ENCODE results near the gene SENP2. TPM values are rescaled to one million over a fixed set of nuclear protein-coding genes. Genes with fewer than 3 reads are reported as not detected.

Gene SENP2
- total and polyA plus RNA-seq, 9 of the 15 experiments (the other 6 are each of a cell fraction or from before 2014, with no cell fraction given), result 11.8 to 67.1 (median 41.1) TPM

DNA sequence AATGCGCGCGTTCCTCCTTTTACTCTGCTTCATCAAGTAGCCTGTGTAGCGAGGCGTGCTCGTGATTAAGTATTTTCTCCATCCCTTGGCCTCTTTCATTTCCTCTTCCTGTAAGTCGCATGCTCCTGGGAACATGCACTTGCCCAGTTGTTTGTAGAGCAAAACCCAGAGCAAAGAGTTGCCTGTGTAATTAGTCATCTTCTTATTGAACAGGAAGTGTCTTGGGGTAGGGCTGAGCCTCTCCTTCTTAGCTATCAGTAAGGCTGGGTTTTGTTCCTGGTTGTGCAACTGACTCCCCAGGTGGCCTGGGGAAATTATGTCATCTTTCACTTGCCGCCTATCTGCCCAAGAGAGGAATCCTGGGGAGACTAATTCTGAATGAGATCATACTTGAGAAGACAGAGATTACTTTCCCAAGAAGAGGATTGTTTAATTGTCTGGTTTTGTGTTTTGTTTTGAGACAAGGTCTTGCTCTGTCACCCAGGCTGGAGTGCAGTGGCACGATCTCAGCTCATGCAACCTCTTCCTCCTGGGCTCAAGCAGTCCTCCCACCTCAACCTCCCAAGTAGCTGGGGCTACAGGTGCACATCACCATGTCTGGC, 48.6 kb upstream of the SENP2 start (continued):
- TF ChIP-seq ZNF398 (CRISPR knock-in tag; IDR thresholded peaks at IDR 0.05), result no peak
- TF ChIP-seq ZNF165 (CRISPR knock-in tag; IDR thresholded peaks at IDR 0.05; ENCODE audit: borderline replicate concordance), result no peak
- TF ChIP-seq ARID2 (IDR thresholded peaks at IDR 0.05), result no peak
- TF ChIP-seq MEF2A (IDR thresholded peaks at IDR 0.05; ENCODE audit: control insufficient read depth, low read depth, low read length), result no peak
- no peak for TF ChIP-seq TAF1 (IDR thresholded peaks at IDR 0.05; ENCODE audit: control insufficient read depth, extremely low read depth, insufficient read depth, low read length, severe bottlenecking)
- peak; percentile 26; the same call in 1 of the 2 replicates for TF ChIP-seq EHMT2 (IDR thresholded peaks at IDR 0.05)
- no peak for TF ChIP-seq ZNF277 (CRISPR knock-in tag; IDR thresholded peaks at IDR 0.05; ENCODE audit: borderline replicate concordance)
- TF ChIP-seq TCF7 (IDR thresholded peaks at IDR 0.05; ENCODE audit: borderline replicate concordance), result no peak
- TF ChIP-seq MNT (conservative IDR thresholded peaks at IDR 0.05), result peak in 1 of 2 experiments; percentile 43; a peak in 1 of 4 replicates
- TF ChIP-seq, protein P1, sequence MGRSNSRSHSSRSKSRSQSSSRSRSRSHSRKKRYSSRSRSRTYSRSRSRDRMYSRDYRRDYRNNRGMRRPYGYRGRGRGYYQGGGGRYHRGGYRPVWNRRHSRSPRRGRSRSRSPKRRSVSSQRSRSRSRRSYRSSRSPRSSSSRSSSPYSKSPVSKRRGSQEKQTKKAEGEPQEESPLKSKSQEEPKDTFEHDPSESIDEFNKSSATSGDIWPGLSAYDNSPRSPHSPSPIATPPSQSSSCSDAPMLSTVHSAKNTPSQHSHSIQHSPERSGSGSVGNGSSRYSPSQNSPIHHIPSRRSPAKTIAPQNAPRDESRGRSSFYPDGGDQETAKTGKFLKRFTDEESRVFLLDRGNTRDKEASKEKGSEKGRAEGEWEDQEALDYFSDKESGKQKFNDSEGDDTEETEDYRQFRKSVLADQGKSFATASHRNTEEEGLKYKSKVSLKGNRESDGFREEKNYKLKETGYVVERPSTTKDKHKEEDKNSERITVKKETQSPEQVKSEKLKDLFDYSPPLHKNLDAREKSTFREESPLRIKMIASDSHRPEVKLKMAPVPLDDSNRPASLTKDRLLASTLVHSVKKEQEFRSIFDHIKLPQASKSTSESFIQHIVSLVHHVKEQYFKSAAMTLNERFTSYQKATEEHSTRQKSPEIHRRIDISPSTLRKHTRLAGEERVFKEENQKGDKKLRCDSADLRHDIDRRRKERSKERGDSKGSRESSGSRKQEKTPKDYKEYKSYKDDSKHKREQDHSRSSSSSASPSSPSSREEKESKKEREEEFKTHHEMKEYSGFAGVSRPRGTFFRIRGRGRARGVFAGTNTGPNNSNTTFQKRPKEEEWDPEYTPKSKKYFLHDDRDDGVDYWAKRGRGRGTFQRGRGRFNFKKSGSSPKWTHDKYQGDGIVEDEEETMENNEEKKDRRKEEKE (IDR thresholded peaks at IDR 0.05; ENCODE audit: borderline replicate concordance in 1 of 2, control insufficient read depth in 1 of 2, low read depth in 2 of 2, low read length in 1 of 2), result no peak
- no peak; the same call in 1 of the 2 replicates for TF ChIP-seq ZNF644 (tag; IDR thresholded peaks at IDR 0.05; ENCODE audit: low read depth)
- TF ChIP-seq ARHGAP35 (IDR thresholded peaks at IDR 0.05; ENCODE audit: partially characterized antibody), result no peak
- TF ChIP-seq ZNF551 (CRISPR knock-in tag; IDR thresholded peaks at IDR 0.05), result no peak
- no peak for TF ChIP-seq RBBP5 (IDR thresholded peaks at IDR 0.05; ENCODE audit: borderline replicate concordance, insufficient read depth, low read length, poor library complexity, severe bottlenecking)
- TF ChIP-seq ZFP30 (CRISPR knock-in tag; IDR thresholded peaks at IDR 0.05; ENCODE audit: borderline replicate concordance), result no peak
- TF ChIP-seq MIER1 (IDR thresholded peaks at IDR 0.05; ENCODE audit: low read depth), result no peak
- TF ChIP-seq CAMTA2 (CRISPR knock-in tag; conservative IDR thresholded peaks at IDR 0.05), result no peak
- TF ChIP-seq MTF1 (CRISPR knock-in tag; IDR thresholded peaks at IDR 0.05; ENCODE audit: borderline replicate concordance), result no peak
- no peak for TF ChIP-seq FUS (optimal IDR thresholded peaks at IDR 0.05; ENCODE audit: low read depth, low read length)
- no peak for TF ChIP-seq ZNF253 (CRISPR knock-in tag; conservative IDR thresholded peaks at IDR 0.05)
